Nephron (organoid): ENCODE data around the gene MARCHF4.
A peak's percentile ranks its signal among the peaks of the same experiment; 100 is the strongest.

Experiments
- H3K27ac Mint-ChIP-seq, 3 experiments: 2 replicates each; pipeline ENCODE4 v1.8.0; 2020; ENCODE audit warnings: mixed read lengths in 3 of 3, mild to moderate bottlenecking in 2 of 3, moderate library complexity in 1 of 3
- H3K27me3 Mint-ChIP-seq: 2 replicates; pipeline ENCODE4 v1.8.0; 2021; ENCODE audit warnings: low read depth, mild to moderate bottlenecking, moderate library complexity, mixed read lengths
- H3K36me3 Mint-ChIP-seq: 2 replicates; pipeline ENCODE4 v1.8.0; 2020; ENCODE audit warnings: low read depth, mixed read lengths
- H3K4me1 Mint-ChIP-seq: 2 replicates; pipeline ENCODE4 v1.8.0; 2020; ENCODE audit warnings: mixed read lengths
- H3K4me3 Mint-ChIP-seq, 3 experiments: 2 replicates each; pipeline ENCODE4 v1.8.0; 2020; ENCODE audit warnings: mild to moderate bottlenecking in 3 of 3, mixed read lengths in 3 of 3, moderate library complexity in 2 of 3
- H3K9me3 Mint-ChIP-seq: 2 replicates; pipeline ENCODE4 v1.8.0; 2020; ENCODE audit warnings: mixed read lengths
- TF ChIP-seq, protein P1 (sequence below), 3 experiments: fragments of 200-600 bp; sonication (generic); IDR thresholded peaks; one replicate each; pipeline ENCODE4 v1.5.0; 2021; ENCODE audit warnings: antibody characterized with exemption in 3 of 3; ENCODE audit not compliant: unreplicated experiment in 3 of 3

Gene MARCHF4, protein sequence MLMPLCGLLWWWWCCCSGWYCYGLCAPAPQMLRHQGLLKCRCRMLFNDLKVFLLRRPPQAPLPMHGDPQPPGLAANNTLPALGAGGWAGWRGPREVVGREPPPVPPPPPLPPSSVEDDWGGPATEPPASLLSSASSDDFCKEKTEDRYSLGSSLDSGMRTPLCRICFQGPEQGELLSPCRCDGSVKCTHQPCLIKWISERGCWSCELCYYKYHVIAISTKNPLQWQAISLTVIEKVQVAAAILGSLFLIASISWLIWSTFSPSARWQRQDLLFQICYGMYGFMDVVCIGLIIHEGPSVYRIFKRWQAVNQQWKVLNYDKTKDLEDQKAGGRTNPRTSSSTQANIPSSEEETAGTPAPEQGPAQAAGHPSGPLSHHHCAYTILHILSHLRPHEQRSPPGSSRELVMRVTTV

DNA sequence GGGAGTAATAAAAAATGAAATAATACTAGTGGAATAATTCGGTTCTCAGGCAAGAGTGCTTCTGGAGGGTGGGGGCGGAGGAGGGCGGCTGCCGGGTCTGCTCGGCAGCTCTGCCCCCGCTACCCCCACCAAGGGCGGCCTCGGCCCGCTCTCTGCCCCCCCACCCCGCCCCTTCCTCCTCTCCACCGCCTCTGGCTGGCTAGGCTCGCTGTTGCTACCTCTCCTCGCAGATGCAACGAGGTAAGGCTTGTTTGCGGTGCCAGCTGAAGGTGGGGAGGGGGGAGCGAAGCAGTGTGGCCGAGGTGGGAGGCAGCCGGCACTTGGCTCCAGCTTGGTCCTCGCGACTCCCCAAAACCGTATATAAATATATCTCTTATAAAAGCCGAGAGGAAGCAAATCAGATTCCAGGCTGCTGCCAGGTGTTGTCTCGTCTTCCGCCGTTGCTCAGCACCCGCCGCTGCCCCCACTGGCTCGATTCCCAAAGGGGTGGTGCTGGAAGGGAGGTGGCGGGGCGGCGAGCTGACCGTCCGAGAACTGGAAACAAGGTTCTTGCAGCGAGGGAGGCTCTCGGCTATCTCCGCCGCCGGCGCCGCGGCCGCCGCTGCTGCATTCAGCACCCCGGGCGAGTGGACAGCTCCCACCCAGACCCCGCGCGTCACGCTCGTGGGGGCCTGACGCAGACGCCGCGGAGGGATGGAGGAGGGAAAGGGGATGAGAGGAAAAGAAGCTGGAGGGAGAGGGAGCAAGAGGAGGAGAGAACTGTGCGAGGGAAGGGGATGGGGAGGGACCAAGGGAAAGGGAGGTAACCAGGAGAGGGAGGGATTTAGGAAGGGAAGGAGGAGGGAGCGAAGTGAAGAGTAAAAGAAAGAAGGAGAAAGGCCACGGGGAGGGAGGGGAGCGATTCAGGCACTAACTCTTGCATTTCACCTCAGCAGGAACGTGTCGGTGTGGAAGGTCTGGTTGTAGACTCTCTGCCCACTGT, at the start of gene MARCHF4:
MARCHF4 (minus strand) TSS at position 763 of the 982 bp plus-strand sequence. CDS start 2,223 bp downstream, outside the sequence.
- H3K4me1 Mint-ChIP-seq = peaks cover 14% of the 10 kb centered on the region
- peak within 1 kb of the TSS; percentile 76 to 83 (median 83) for H3K4me3 Mint-ChIP-seq
- TF ChIP-seq, protein P1, sequence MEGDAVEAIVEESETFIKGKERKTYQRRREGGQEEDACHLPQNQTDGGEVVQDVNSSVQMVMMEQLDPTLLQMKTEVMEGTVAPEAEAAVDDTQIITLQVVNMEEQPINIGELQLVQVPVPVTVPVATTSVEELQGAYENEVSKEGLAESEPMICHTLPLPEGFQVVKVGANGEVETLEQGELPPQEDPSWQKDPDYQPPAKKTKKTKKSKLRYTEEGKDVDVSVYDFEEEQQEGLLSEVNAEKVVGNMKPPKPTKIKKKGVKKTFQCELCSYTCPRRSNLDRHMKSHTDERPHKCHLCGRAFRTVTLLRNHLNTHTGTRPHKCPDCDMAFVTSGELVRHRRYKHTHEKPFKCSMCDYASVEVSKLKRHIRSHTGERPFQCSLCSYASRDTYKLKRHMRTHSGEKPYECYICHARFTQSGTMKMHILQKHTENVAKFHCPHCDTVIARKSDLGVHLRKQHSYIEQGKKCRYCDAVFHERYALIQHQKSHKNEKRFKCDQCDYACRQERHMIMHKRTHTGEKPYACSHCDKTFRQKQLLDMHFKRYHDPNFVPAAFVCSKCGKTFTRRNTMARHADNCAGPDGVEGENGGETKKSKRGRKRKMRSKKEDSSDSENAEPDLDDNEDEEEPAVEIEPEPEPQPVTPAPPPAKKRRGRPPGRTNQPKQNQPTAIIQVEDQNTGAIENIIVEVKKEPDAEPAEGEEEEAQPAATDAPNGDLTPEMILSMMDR (IDR thresholded peaks at IDR 0.05; ENCODE audit: unreplicated experiment in 3 of 3) = no peak
- peaks cover 79% of the 10 kb centered on the region for H3K27me3 Mint-ChIP-seq
- no peak within 1 kb of the TSS for H3K27ac Mint-ChIP-seq
- no peaks in the 10 kb centered on the region for H3K9me3 Mint-ChIP-seq
- H3K36me3 Mint-ChIP-seq = no peaks in the 10 kb centered on the region

DNA sequence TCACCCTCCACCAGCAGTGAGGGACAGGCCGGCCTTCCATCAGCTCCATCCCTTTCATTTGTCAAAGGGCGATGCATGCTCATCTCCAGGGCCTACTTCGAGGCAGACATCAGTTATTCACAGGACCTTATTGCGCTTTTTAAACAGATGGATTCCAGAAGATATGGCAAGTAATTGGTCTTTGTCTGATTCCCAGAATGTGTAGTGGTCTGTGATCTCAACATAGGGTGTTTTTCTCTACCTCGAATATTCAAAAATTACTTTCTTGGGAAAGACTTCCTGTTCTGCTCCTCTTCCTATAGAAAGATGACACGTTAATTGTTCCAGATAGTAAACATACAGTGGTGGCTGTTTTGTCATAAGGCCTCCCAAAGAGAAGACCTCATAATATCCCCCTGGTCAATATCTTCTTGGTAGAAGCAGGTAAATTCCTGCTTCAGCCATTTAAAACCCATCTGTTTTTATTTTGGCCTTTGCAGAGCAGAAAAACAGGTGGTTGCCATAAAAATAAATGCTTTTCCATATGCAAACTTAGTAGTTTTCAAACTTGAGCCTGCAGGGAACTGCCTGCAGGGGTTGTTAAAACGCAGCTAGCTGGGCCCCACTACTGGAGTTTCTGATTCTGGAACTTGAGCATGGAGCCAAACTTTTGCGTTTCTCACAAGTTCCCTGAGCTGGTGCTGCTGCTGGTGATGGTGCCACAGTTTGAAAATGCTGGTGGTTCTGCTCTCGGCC, 48.3 kb upstream of the MARCHF4 start:
- TF ChIP-seq, protein P1 (IDR thresholded peaks at IDR 0.05; ENCODE audit: unreplicated experiment in 3 of 3) = no peak
- Mint-ChIP-seq H3K9me3 (no peaks in the 10 kb centered on the region), H3K4me1 (peaks cover 12% of the 10 kb centered on the region), H3K27me3 (no peaks in the 10 kb centered on the region), H3K36me3 (peaks cover 87% of the 10 kb centered on the region), H3K27ac (peak overlapping the region in 1 of 3 experiments; percentile 11), H3K4me3 (no peak overlapping the region)

DNA sequence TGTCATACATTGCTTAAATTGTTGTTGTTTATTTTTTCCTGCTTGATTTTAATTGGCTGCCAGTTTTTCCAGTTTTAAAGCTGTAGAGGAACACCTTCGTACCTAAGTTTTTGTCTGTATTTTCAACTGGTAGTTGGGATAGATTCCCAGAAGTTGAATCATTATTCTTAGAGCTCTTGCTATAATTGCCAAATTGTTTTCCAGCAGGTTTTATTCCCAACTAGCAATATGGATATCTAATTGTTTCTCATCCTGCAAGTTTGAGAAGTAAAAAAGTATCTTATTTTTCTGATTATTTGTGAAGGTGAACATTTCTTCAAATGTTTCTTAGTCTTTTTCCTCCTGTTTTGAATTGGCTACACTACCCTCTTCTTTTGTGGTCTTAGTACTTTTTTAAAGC, 46.7 kb upstream of the MARCHF4 start:
- Mint-ChIP-seq H3K27me3 (no peaks in the 10 kb centered on the region), H3K36me3 (peaks cover 77% of the 10 kb centered on the region), H3K4me1 (peaks cover 14% of the 10 kb centered on the region), H3K9me3 (no peaks in the 10 kb centered on the region), H3K27ac (no peak overlapping the region), H3K4me3 (no peak overlapping the region)
- TF ChIP-seq, protein P1 (IDR thresholded peaks at IDR 0.05; ENCODE audit: unreplicated experiment in 3 of 3) = no peak

DNA sequence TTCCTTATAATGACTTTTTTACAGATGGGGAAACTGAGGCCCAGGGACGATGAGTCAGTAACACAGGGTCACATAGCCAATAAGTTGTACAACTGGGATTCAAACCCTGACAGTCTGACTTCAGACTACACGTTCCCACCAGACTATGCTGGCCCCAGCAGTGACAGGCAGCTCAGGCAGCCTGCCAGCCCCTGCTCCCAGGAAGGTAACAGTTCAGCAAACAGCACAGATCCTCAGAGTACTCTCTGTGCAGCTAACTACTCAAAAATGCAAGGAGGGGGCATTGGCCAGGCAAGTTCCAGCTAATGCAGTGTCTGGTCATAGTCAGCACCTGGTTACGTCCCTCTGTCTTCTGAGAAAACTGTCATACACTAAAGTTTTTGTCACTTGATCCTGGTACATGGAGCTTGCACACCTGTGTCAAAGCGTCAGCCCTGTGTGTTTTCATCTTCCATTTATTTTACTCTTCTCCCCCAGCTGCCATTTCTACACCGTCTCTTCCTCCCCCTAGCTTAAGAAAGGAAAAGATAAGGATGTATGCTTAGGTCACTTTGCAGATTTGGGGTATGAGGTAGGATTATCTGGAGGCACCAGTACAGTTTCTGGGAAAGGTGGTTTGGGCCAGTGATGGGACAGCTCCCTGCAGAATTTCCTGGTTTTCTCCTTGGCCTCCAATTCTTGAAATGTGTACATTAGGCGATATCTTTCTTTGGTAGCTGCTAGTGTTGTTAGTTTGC, 44.5 kb upstream of the MARCHF4 start:
- peak overlapping the region in 1 of 3 experiments; percentile 23 for H3K27ac Mint-ChIP-seq
- H3K27me3 Mint-ChIP-seq = no peaks in the 10 kb centered on the region
- H3K4me1 Mint-ChIP-seq = peaks cover 24% of the 10 kb centered on the region
- TF ChIP-seq, protein P1 (IDR thresholded peaks at IDR 0.05; ENCODE audit: unreplicated experiment in 3 of 3) = no peak
- H3K9me3 Mint-ChIP-seq = no peaks in the 10 kb centered on the region
- H3K36me3 Mint-ChIP-seq = peaks cover 58% of the 10 kb centered on the region
- no peak overlapping the region for H3K4me3 Mint-ChIP-seq

DNA sequence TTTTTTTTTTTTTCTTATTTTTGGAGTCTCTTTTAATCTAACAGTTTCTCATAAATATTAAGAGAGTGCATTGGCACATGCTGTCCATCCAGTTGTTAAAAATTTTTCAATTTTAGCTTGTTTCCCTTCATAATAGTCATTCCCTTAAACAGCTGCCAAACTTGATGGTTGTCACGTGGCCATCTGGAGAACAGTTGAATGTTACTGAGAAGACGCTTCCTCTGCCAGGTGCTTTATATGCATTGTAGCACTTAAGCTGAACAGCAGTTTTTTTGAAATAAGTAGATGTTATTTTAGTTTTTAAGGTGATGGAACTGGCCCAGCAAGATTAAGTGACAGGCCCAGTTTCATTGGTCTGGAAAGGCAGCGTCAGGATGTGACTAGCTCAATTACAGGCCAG, 43.3 kb upstream of the MARCHF4 start:
- peak overlapping the region in 1 of 3 experiments; percentile 59 for H3K4me3 Mint-ChIP-seq
- H3K27me3 Mint-ChIP-seq = no peaks in the 10 kb centered on the region
- TF ChIP-seq, protein P1 (IDR thresholded peaks at IDR 0.05; ENCODE audit: unreplicated experiment in 3 of 3) = no peak
- H3K4me1 Mint-ChIP-seq = peaks cover 24% of the 10 kb centered on the region
- H3K27ac Mint-ChIP-seq = no peak overlapping the region
- no peaks in the 10 kb centered on the region for H3K9me3 Mint-ChIP-seq
- peaks cover 50% of the 10 kb centered on the region for H3K36me3 Mint-ChIP-seq
